ENCODE measurements around the gene CHRM2.

DNA sequence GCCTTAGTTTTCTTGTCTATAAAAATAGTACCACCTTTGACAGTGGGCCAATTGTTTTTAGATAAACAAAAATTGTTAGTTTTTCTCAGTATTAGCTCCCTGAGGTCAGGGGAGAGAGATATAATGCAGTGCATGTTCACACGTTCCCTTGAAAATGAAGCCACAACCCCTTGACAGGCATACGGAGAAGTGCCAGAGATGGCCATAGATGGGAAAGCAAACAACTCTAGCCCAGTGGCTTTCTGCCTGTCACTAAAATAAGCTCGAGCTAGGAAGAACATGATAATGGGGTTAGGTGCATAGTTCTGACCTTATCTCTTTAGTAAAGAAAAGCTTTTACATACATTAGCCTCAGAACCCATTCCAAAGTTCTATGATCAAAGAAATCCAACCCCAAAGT lies 124.9 kb downstream of the CHRM2 start:
- TF ChIP-seq, protein P1, sequence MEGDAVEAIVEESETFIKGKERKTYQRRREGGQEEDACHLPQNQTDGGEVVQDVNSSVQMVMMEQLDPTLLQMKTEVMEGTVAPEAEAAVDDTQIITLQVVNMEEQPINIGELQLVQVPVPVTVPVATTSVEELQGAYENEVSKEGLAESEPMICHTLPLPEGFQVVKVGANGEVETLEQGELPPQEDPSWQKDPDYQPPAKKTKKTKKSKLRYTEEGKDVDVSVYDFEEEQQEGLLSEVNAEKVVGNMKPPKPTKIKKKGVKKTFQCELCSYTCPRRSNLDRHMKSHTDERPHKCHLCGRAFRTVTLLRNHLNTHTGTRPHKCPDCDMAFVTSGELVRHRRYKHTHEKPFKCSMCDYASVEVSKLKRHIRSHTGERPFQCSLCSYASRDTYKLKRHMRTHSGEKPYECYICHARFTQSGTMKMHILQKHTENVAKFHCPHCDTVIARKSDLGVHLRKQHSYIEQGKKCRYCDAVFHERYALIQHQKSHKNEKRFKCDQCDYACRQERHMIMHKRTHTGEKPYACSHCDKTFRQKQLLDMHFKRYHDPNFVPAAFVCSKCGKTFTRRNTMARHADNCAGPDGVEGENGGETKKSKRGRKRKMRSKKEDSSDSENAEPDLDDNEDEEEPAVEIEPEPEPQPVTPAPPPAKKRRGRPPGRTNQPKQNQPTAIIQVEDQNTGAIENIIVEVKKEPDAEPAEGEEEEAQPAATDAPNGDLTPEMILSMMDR (IDR thresholded peaks at IDR 0.05), result no peak
- no peak for TF ChIP-seq POLR2A (IDR thresholded peaks at IDR 0.05; ENCODE audit: low read depth)
- TF ChIP-seq POLR2AphosphoS5 (IDR thresholded peaks at IDR 0.05), result no peak
- no peak for TF ChIP-seq EP300 (IDR thresholded peaks at IDR 0.05)
